Measurements from ENCODE around the gene MAST4.

MAST4 gene

DNA sequence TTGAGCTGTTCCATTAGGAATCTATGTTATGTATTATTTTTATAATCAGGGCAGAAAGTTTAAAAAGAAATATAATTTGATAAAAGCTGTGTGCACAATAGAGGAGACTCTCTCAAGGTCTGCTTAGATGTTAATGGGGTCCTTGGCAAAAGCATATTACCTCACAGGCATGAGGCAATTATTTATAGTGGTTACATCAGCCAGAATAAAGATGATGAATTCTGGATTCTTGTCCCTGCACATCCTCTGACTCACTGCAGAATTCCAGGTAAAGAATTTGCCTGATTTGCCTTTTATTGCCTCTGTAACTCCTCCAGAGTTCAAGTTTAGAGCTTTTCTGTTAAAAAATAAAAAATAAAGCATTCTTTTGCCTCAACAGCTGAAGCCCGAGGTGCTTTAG lies 253.6 kb downstream of the MAST4 start:
- no peak for DNase-seq (ENCODE audit: low read depth)
- H3K4me3 ChIP-seq (ENCODE audit: low read depth, low read length): no peak overlapping the region
- TF ChIP-seq, protein P1, sequence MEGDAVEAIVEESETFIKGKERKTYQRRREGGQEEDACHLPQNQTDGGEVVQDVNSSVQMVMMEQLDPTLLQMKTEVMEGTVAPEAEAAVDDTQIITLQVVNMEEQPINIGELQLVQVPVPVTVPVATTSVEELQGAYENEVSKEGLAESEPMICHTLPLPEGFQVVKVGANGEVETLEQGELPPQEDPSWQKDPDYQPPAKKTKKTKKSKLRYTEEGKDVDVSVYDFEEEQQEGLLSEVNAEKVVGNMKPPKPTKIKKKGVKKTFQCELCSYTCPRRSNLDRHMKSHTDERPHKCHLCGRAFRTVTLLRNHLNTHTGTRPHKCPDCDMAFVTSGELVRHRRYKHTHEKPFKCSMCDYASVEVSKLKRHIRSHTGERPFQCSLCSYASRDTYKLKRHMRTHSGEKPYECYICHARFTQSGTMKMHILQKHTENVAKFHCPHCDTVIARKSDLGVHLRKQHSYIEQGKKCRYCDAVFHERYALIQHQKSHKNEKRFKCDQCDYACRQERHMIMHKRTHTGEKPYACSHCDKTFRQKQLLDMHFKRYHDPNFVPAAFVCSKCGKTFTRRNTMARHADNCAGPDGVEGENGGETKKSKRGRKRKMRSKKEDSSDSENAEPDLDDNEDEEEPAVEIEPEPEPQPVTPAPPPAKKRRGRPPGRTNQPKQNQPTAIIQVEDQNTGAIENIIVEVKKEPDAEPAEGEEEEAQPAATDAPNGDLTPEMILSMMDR (IDR thresholded peaks at IDR 0.05; ENCODE audit: insufficient read depth, low read depth, low read length, missing control alignments): no peak

DNA sequence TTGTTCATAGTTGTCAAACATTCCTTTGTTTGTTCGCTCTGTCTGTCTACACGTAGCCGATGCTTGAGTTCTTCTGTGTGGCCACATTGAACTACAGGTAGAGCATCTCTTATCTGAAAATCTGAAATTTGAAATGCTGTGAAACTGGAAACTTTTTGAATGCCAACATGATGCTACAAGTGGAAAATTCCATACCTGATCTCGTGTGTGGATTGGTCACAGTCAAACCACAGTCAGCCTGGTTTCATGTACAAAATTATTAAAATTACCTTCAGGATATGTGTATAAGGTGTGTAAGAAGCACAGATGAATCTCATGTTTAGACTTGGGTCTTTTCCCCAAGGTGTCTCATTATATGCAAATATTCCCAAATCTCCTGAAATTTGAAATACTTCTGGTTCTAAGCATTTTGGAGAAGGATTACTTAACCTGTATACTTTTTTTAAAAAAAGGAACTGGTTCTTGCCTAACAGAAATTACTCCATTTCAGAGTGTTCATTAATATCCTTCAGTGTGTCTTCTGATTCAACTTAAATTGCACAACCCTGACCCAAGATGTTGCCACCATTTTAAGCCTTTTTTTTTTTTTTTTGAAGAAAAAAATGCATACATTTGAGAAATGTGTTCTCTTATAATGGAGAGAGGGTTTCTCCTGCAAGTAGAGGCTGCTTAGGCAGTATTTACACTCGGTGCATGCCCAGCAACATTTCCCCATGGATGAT lies 254.3 kb downstream of the MAST4 start:
- H3K4me3 ChIP-seq (ENCODE audit: low read depth, low read length): no peak overlapping the region
- TF ChIP-seq, protein P1 (IDR thresholded peaks at IDR 0.05; ENCODE audit: insufficient read depth, low read depth, low read length, missing control alignments): no peak
- DNase-seq (ENCODE audit: low read depth): no peak

DNA sequence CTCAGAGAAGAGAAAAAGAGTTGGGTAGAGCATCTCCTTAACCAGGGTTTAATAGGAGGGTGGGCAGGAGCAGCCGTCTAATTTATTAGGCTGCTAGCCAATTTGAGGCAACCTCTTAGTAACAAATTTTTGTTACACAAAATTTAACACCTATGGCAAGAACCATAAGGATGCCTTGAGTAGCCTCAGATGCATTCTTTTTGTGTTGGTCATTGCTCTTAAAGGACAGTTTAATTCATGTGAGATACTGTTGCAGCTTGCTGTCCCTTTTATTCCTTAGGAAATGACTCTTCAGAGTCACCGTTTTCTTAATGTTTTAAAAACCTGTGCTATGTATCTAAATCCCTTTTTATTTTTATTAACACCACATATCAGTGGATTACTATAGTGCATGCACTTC lies 255.1 kb downstream of the MAST4 start:
- H3K4me3 ChIP-seq (ENCODE audit: low read depth, low read length): no peak overlapping the region
- TF ChIP-seq, protein P1 (IDR thresholded peaks at IDR 0.05; ENCODE audit: insufficient read depth, low read depth, low read length, missing control alignments): no peak
- DNase-seq (ENCODE audit: low read depth): no peak

DNA sequence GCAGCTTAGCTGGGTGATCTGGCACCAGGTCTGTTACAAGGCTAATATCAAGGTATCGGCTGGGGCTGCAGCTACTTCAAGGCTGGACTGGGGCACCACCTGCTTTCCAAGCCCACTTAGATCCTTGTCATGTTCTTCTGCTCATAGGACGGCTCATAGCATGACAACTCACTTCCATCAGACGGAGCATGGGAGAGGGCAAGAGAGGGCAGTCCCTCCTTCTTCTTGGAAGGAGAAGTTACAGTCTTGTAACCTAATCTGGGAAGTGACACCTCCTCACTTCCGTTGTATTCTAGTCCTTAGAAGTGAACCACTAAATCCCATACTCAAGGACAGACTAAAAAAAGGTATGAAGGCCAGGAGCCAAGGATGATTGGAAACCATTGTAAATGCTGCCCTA lies 258.2 kb downstream of the MAST4 start:
- no peak overlapping the region for H3K4me3 ChIP-seq (ENCODE audit: low read depth, low read length)
- TF ChIP-seq, protein P1 (IDR thresholded peaks at IDR 0.05; ENCODE audit: insufficient read depth, low read depth, low read length, missing control alignments): no peak
- DNase-seq (ENCODE audit: low read depth): no peak

DNA sequence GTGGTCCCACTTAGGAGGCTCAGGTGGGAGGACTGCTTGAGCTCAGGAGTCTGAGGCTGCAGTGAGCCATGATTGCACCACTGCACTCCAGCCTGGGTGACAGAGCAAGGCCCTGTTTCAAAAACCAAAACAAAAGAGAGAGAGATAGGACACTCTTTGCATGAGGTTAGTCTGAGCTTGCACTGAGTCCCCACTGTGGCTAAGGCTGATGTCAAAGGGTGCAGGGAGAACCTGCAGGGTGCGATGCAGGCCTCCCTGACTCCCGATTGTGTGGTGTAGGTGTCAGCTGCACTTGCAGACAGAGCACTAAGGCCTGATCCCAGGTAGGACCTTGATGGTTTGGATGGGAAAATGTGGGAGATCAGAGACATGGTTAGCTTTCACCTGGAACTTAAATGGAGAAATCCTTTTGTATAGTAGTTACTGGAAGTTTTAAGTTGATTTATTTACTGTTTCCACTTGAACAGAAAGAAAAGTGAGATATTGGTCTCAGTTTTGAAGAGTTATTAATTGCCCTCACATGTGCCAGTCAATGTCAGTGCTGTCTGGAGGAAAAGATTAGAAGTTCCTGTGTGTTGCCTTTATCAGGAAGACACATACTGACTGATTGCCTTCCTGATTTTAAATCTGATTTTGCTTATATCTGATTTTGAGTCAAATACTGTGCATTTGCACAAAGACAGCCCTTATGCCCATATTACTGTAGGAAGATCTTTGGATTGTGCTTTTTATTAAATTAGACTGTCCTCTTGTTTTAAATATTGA lies 260.0 kb downstream of the MAST4 start:
- DNase-seq (ENCODE audit: low read depth): no peak
- no peak overlapping the region for H3K4me3 ChIP-seq (ENCODE audit: low read depth, low read length)
- TF ChIP-seq, protein P1 (IDR thresholded peaks at IDR 0.05; ENCODE audit: insufficient read depth, low read depth, low read length, missing control alignments): no peak

DNA sequence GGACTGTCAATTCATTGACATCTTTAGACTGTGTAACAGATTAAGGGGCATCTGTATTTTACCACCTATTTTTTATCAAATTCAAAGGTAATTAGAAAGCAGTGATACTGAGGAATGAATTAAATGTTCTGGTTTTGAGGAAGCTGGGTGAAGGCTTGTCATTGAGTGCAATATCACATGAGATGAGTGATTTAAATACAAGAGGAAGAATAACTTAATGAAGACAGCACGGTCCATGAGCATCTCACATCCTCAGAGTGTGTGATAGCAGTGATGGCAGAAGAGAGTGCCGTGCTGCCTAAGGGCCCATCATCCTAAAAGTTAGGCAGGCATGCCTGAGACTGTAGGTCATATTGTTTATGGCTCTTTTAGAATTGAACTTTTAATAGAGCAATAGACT lies 263.3 kb downstream of the MAST4 start:
- TF ChIP-seq, protein P1 (IDR thresholded peaks at IDR 0.05; ENCODE audit: insufficient read depth, low read depth, low read length, missing control alignments): no peak
- DNase-seq (ENCODE audit: low read depth): no peak

More for the DNA sequence above, 263.3 kb downstream of the MAST4 start:
- H3K4me3 ChIP-seq (ENCODE audit: low read depth, low read length): no peak overlapping the region

Data from GM12865 (cell line).